Activated gamma-delta T cell treated with Interleukin-2 at 50 U/mL for 16 hours (primary cell): Measurements from ENCODE around the gene NKAIN2.
"Not testable (repeated sequence)": the region's sequence is repeated elsewhere in the genome, so short reads cannot be mapped to it uniquely, and the experiment has no call there.

Experiments
- DNase-seq: peaks from one replicate; pipeline ENCODE4 v3.0.0-alpha.2; 2020

The NKAIN2 gene

GRCh38 chr6:124234801-124235200 is 431.1 kb downstream of the NKAIN2 start:
- DNase-seq, result no peak

GRCh38 chr6:124237911-124238310 is 434.2 kb downstream of the NKAIN2 start:
- no peak for DNase-seq

GRCh38 chr6:124238408-124238807 is 434.7 kb downstream of the NKAIN2 start:
- DNase-seq, result not testable (repeated sequence)

DNA sequence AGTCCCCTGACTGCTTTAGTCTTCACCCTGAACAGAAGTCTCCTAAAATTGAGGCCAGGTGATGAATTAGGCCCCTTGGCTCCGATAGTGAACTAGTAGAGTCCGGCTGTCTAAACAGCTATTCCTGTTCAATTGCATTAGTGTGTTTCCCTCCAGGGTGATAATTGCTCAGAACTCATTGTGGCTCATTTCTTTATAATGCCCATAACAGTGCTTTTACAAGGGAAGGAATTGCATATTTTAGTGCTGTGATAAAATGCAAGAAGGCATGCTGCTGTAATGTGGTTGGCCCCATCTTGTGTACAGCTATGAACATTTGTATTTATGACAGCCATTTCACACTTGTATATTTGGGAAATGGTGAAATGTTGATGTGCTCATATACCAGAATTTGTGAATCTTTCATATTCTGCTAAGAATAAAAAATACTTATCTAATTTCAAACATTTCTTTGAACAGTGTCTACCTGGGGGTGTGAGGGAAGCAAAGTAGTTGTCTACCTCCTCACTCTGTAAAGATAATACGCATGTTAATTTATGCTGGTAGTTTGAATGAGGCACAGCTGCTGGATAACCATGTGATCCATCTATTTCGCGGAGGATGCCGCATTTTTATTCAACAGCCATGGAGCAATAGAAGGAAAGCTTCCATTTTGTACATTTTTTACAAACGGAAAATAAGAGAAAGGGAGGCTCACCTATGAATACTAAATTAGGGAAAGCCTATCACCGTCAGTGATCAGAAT is 451.4 kb downstream of the NKAIN2 start:
- DNase-seq, result no peak

DNA sequence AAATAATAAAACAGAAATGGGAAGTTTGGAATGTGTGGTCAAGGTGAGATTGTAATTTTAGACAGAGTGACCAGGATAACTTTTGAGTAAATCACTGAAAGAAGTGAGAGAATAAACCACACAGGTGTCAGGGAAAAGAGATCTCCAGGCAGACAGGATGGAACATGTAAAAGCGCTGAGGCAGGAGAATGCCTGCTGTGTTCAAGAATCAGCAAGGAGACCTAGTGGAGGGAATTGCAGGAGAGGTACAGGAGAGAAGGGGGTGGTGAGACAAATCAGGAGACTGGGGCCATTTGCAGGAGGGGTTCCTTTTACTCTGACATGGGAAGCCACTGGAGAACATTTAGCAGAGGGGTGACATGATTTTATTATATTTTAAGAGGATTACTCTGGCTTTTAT is 456.7 kb downstream of the NKAIN2 start:
- DNase-seq, result no peak

GRCh38 chr6:124269733-124270132 is 466.1 kb downstream of the NKAIN2 start:
- DNase-seq, result no peak

DNA sequence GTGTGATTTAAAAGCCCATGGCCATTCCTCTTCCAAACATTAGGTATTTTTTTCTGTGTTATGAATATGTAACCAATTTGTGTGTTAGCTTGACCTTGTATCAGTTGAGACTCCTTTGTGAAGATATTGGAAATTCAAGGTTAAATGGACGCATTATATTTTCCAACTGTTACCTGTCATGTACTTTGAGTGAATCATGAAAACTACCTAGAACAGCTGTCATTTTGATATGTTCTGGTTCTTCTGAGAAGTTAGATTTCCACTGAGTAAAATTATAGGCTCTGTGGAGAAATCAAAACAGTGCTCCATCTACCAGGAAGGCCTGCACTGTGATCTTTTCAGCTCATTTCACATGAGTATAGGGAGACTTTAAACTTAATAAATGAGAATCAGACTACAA is 470.0 kb downstream of the NKAIN2 start:
- no peak for DNase-seq

- DNase-seq, result no peak
Measured at GRCh38 chr6:124282541-124282940, 478.9 kb downstream of the NKAIN2 start.

DNA sequence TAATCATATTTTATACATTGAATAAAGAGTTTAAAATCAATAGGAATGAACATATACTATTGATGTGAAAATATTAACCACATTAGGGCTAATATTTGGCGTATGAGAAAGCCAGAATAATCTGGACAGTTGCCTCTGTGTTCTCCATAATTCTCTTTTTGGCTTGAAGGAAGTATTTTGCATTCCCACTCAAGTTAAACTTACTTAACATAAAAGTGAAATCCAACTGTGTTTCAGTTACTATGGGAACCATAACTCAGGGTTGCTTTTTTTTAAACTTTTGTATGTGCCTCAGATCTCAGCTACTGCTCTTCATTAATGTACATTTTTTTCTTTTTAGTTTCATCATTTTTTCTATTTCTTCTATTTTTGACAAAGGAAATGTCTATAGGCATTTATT is 479.8 kb downstream of the NKAIN2 start:
- no peak for DNase-seq

GRCh38 chr6:124285146-124285545 is 481.5 kb downstream of the NKAIN2 start:
- no peak for DNase-seq

GRCh38 chr6:124294574-124295200 is 491.0 kb downstream of the NKAIN2 start:
- no peak for DNase-seq

- no peak for DNase-seq
Measured at GRCh38 chr6:124297507-124297906, 493.8 kb downstream of the NKAIN2 start.

DNA sequence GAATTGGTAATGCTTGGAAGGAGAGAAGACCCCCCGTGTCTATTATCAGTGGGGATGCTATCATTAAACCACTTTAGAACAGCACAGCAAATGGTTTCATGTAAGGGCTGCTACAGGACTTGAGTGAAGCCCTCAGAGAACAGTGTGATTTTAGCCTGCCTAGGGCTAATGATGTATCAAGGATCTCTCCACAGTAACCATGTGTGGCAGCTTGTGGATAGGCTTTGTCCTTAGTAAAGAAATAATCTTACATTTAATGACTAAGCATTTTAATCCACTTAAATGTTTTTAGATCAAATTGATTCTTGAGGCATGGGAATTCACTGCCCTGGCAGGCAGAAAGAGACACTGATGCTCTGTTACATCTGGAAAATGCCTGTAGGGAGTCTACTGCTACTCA is 495.1 kb downstream of the NKAIN2 start:
- DNase-seq, result no peak

GRCh38 chr6:124300907-124301306 is 497.2 kb downstream of the NKAIN2 start:
- not testable (repeated sequence) for DNase-seq

DNA sequence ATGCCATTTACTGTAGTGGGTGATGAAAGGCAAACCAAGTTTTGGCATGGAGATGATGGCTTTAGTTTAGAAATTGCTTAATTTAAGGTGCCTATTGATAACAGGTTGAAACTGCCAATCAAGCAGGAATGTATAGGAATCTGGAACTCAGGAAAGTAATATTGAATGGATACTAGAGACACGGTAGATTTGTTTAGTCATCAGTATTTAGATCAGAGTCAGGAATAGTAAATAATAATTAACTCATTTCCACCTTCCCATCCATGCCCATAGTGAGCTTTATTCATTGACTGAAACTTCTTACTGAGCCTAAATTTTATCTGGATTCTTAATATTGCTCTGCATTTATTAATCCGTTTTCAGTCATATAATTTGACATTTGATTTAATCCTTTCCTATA is 500.3 kb downstream of the NKAIN2 start:
- DNase-seq, result no peak

- DNase-seq, result no peak
Measured at GRCh38 chr6:124310139-124310538, 506.5 kb downstream of the NKAIN2 start.

- DNase-seq, result no peak
Measured at GRCh38 chr6:124319410-124319809, 515.7 kb downstream of the NKAIN2 start.

DNA sequence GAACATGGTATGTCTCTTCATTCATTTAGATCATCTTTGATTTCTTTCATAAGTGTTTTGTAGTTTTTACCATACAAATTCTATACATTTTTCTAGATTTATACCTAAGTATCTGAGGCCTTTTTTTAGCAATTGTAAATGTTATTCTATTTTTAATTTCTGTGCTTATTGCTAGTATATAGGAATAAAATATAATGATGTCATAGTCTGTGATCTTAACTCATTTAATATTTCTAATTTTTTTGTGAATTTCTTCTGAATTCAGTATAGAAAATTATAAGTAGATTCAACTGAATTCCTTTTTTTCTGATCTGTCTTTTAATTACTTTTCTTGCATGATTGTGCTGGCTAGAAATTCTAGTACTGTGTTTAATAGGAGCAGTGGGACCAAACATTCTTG is 520.6 kb downstream of the NKAIN2 start:
- no peak for DNase-seq

DNA sequence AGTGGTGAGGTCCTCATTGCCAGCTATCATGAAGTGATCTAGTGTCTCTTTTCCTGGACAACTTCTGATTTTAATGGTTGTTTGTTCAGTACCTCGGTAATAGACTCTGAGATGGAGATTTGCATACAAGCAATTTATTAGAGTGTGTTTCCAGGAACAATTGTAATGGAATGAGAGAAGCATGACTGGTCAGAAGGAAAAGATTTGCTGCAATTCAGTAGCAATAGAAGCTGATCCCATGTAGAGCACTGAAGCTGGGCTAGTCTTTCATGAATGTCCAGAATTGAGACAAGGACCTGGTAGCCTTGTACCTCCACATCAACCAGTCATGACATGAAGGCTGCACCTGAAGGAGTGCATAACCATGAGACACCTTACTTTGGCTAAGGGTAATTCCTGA is 526.5 kb downstream of the NKAIN2 start:
- DNase-seq, result no peak

DNA sequence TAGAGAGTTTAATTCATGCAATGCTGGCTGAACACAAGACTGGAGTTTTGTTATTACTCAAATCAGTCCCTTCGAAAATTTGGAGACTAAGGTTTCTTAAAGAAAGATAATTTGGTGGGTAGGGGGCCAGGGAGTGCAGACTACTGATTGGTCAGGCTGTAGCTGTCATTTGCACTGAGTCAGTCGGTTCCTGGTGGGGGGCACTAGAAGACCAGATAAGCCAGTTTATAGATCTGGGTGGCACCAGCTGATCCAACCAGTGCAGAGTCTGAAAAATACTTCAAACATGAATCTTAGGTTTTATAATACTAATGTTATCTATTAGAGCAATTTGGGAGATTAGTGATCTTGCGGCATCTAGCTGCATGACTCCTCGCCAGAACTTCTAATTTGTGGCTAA is 530.7 kb downstream of the NKAIN2 start:
- no peak for DNase-seq

DNA sequence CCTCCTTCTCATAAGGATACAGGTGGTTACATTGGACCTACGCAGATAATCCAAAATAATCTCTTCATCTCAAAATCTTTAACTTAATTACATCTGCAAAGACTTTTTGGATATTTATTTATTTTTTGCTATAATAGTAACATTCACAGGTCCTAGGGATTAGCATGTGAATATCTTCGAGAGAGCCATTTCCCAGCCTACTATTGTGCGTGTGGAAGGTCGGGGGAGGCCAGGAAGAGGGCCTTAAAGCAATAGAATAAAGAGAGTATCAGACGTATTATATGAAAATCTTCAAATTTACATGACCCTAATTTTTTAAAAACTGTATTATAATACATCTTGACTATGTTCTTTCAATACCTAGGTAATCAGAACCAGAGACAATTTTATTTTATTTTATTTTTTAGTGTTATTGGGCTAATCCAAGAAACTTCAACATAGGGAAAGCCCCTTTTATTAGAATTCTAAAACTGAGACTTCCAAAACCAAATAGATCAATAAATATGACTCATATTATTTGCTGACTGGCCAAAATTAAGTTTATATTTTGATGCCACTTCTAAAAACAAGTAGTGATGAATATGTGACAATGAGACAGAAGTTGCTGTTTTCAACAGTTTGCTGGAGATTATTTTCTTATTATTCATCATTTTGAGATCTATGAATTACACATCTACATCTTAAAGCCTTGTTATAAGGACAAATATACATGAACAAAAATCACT is 536.1 kb downstream of the NKAIN2 start:
- DNase-seq, result no peak

DNA sequence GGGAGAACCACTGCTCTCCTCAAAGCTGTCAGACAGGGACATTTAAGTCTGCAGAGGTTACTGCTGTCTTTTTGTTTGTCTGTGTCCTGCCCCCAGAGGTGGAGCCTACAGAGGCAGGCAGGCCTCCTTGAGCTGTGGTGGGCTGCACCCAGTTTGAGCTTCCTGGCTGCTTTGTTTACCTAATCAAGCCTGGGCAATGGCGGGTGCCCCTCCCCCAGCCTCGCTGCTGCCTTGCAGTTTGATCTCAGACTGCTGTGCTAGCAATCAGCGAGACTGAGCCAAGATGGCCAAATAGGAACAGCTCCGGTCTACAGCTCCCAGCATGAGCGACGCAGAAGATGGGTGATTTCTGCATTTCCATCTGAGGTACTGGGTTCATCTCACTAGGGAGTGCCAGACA is 544.7 kb downstream of the NKAIN2 start:
- not testable (repeated sequence) for DNase-seq

DNA sequence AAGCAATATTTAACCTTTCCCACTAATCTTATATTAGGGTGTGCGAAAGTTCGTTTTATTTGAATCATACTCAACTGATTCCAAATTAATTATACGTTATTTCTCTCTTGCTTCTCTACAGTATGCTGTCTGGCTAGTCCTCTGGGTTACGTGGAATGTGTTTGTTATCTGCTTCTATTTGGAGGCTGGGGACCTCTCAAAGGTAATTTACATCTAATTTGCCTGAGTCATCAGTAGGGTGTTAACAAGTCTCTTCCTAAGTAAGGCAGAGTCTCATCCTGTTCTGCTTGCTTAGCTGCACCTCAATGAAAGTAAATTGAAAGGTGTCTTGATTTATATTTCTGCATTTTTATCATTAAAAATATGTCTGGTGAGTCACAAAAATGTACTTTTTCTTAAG is 551.5 kb downstream of the NKAIN2 start:
- no peak for DNase-seq

DNA sequence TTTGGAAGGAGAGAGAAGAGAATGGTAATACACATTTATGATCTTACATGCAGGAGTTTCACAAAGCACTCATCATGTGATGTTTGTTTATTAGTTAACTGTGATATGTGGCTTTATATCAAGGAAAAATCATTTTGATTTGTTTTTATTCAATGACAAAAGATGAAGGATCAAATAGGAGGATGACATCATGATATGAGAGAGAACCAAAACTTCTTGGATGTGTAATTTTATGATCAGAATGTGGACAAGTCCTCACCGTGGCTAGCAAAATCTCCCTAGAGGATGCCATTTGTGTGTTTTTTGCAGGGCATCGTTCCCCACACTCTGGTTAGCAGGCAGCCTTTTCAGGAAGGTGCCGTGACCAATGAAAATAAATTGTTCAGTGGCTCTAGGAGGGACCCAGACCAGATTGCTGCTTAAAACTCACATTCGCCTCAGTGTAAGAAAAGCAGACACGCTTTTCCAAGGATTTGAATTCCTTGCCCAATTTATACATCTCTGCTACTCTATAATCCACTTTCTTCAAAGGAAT is 552.7 kb downstream of the NKAIN2 start:
- no peak for DNase-seq
